Inflammatory macrophage treated with lipopolysaccharide for 1 hour (primary cell): ENCODE measurements around the gene DNAJB11.

ENCODE experiments used
- DNase-seq, 2 donors: peaks; one replicate each; pipeline ENCODE4 v3.0.0-alpha.2; 2020 to 2022

Gene DNAJB11

DNA sequence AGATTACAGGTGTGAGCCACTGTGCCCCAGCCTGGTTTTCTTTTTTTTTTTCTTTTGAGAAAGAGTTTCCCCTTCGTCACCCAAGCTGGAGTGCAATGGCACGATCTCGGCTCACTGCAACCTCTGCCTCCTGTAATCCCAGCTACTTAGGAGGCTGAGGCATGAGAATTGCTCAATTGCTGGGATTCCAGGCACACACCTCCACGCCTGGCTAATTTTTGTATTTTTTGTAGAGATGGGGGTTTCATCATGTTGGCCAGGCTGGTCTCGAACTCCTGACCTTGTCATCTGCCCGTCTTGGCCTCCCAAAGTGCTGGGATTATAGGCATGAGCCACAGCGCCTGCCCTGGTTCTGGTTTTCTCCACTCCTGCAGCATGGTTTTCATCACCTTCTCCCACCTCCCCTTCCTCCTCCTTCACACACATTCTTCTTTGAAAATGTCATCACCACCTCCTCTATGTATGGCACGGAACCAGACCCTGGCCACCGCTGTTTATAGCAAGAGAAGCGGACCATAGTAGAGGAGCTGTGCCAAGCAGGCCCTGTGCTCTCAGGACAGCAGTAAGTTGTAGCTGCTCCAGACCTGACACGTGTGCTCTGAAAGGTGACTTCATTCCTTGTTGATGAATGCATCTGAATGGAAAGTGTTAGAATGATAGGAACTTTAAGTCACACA is 27.7 kb downstream of the DNAJB11 start:
- DNase-seq = no peak

DNA sequence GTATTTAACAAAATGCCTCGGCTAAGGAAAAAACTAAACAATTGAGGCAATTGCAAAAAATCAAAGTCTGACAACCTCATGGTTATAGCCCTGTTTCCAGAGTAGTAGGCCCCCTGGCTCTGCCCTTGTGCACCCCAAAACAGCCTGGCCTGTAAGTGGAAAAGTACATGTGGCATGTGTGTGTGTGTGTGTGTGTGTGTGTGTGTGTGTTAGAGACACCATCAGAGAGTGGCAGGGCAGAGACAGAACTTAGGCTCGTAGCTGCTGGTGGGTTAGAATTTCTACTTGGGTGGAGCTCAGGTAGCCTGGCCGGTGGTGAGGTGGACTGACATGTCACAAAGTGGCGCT is 28.2 kb downstream of the DNAJB11 start:
- no peak for DNase-seq

- no peak for DNase-seq
Measured at GRCh38 chr3:186599142-186599784, 28.7 kb downstream of the DNAJB11 start.

GRCh38 chr3:186599785-186600166 is 29.3 kb downstream of the DNAJB11 start:
- DNase-seq = no peak

GRCh38 chr3:186600896-186601295 is 30.4 kb downstream of the DNAJB11 start:
- no peak for DNase-seq

GRCh38 chr3:186603159-186603558 is 32.6 kb downstream of the DNAJB11 start:
- DNase-seq = no peak

DNA sequence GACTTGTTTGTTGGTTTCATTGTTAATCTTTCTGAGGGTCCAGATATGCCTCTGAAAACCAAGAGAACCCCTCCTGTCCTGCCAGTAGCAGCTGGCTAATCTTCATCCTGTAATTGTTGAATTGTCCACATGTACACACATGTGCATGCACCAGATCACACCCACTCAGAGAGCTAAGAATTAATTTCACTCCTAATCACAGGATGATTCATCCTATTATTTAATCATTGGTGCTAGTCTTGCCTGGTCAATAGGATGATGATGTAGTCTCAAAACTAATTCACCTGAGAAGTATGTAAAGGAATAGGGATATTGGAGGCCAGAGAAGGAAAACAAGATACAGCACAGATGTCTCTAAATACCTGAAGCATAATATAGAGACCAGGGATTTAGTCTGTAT is 34.6 kb downstream of the DNAJB11 start:
- no peak for DNase-seq

DNA sequence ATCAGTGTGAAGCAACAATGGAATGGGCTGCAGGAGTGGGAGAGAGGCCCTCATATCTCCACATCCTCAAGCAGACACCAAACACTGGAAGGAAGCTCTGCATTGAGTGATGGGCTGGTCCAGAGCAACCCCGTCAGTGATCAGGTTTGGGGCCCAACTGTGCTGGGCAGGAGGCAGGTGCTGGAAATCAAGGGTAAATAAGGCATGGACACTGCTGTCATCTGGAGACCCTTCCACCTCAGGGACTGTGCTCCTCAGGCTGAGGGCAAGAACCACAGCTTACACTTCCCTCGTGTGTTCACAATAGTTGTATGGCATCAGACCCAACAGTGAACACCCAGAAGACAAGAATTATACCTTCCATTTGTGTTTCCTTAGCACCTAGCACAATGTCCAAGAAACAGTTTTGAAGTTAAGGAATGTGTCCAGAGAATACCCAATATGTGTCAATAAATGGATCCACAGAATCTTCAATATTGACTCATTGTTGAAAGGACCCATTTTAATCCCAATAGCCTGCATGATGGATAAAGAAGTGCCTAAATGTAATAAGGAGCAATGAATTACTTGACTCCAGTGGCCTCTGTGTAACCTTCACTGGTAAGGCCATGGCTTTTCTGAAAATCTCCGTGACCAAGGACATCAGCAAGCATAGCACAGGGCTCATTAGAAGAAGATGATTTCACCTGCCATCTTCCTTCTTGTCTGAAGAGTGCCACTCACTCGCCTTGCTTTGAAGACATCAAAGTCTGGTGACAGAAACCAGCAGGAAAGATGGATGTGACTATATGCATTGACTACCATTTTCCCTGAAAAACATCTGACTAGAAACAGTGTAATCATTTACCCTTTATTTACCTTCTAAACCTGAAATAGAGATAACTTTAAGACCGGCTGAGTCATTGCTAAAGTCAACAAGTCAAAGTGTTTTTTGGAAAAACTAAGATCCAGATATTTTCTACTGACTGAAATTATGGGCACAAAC is 35.3 kb downstream of the DNAJB11 start:
- DNase-seq = no peak

GRCh38 chr3:186608624-186609215 is 38.2 kb downstream of the DNAJB11 start:
- no peak for DNase-seq

GRCh38 chr3:186609247-186609868 is 38.8 kb downstream of the DNAJB11 start:
- peak; percentile 7 to 13 for DNase-seq

GRCh38 chr3:186612065-186612464 is 41.5 kb downstream of the DNAJB11 start:
- no peak for DNase-seq

GRCh38 chr3:186612721-186613636 is 42.5 kb downstream of the DNAJB11 start, which contains the start of gene AHSG:
Gene AHSG, plus strand, starts transcription at chr3:186613060. Its CDS starts 82 bp downstream, at chr3:186613142.
- no peak for DNase-seq

- DNase-seq = no peak
Measured at GRCh38 chr3:186613637-186614265, 43.2 kb downstream of the DNAJB11 start.

GRCh38 chr3:186614266-186614596 is 43.7 kb downstream of the DNAJB11 start:
- DNase-seq = no peak

DNA sequence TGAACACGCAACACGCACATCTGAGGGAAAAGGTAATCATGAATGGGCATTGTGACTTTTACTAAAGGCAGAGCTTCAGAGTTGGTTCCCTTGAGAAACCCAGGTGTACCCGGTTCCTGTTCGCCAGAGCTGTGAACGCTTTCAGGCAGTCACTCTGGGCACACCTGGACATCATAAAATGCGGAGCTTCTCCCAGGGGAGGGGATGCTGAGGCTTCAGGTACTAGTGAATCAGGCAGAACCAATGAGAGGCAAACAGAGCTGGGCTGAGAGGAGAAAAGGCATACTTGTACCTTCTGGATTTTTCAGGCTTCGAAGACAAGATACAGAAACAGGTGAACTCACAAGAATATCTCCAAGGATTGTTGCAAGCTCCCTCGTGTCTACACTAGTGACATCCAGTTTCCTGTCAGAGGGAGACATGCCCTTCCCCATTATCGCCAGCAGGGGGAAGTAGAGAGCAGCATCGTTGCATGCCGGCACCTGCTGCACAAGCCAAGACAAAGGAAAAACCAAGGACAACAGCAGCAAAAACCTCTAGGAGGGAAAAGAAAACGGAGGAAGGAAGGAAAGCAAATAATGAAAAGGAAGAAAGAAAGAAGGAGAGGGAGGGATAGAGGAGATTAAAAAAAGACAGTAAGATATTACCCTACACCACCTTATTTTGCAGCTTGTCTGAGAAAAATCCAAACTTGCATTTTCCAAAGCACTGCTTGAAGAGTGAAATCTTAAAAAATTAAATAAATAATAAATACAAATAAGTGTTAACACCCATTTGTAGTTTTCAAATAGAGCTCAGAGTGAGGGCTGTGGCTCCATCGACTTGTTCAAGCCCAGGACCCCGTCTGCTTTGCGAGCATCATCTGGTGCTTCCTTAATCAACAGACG is 44.3 kb downstream of the DNAJB11 start:
- peak; percentile 29 to 89 for DNase-seq

- DNase-seq = no peak
Measured at GRCh38 chr3:186616299-186616617, 45.7 kb downstream of the DNAJB11 start.

DNA sequence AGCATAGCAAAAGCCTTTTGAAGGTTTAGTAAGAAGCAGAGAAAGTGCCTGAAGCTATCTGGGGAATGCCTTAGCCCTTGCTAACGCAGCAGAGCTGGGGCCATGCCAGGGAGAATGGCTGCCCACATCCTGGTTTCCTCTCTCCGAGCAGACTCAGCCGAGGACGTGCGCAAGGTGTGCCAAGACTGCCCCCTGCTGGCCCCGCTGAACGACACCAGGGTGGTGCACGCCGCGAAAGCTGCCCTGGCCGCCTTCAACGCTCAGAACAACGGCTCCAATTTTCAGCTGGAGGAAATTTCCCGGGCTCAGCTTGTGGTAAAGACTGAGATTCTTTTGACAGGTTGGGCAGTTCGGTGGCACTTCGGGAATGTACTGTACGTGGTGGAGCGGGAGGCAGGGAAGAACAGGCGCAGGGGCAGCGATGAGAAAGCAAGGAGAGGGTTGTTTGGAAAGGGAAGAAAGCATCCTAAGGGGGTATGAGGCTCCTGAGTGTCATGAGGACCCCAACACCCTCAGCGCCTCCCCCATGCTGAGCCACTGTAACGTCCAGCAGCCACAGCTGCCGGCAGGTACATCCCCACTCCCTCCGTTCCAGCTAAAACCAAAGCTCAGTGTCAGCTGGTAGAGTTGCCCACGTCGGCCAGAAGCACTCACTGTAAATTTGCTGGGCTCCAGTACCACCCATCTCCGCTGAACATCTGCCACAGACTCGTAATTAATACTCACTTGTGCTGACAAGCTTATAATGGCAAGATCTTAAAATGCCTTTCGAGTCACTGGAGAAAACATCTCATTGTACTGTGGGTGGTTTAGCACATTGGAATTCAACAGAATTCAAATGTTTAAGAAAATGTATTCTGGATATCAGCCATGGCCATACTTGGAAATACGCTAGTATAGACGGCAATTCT is 46.8 kb downstream of the DNAJB11 start:
- DNase-seq = peak; percentile 59 to 79

- DNase-seq = no peak
Measured at GRCh38 chr3:186618318-186618938, 47.9 kb downstream of the DNAJB11 start.

GRCh38 chr3:186619787-186620212 is 49.3 kb downstream of the DNAJB11 start:
- no peak for DNase-seq
